ENCODE measurements around the gene REM2. TPM values are rescaled to one million over a fixed set of nuclear protein-coding genes. Genes with fewer than 3 reads are reported as not detected.

The REM2 gene
- total and polyA plus RNA-seq, 10 donors: 1.4 to 5.8 (median 3.2) TPM

DNA sequence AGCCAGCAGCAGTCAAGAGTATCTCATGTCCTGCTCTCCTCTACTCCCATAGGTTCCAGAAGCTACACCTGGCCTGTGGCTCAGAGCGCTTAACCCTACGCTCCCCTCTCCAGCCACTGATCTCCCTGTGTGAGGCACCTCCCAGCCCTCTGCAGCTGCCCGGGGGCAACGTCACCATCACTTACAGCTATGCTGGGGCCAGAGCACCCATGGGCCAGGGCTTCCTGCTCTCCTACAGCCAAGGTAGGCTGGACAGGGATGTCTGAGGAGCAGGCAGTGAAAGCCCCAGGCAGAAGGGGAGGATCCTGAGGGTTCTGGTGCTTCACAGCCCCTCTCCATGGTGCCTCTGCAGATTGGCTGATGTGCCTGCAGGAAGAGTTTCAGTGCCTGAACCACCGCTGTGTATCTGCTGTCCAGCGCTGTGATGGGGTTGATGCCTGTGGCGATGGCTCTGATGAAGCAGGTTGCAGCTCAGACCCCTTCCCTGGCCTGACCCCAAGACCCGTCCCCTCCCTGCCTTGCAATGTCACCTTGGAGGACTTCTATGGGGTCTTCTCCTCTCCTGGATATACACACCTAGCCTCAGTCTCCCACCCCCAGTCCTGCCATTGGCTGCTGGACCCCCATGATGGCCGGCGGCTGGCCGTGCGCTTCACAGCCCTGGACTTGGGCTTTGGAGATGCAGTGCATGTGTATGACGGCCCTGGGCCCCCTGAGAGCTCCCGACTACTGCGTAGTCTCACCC lies 7.8 kb upstream of the REM2 start:
- TF ChIP-seq, protein P1, sequence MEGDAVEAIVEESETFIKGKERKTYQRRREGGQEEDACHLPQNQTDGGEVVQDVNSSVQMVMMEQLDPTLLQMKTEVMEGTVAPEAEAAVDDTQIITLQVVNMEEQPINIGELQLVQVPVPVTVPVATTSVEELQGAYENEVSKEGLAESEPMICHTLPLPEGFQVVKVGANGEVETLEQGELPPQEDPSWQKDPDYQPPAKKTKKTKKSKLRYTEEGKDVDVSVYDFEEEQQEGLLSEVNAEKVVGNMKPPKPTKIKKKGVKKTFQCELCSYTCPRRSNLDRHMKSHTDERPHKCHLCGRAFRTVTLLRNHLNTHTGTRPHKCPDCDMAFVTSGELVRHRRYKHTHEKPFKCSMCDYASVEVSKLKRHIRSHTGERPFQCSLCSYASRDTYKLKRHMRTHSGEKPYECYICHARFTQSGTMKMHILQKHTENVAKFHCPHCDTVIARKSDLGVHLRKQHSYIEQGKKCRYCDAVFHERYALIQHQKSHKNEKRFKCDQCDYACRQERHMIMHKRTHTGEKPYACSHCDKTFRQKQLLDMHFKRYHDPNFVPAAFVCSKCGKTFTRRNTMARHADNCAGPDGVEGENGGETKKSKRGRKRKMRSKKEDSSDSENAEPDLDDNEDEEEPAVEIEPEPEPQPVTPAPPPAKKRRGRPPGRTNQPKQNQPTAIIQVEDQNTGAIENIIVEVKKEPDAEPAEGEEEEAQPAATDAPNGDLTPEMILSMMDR (IDR thresholded peaks at IDR 0.05 in 8 of 11, conservative IDR thresholded peaks at IDR 0.05 in 3 of 11): no peak
- TF ChIP-seq POLR2AphosphoS5 (IDR thresholded peaks at IDR 0.05) (no peak), POLR2A (IDR thresholded peaks at IDR 0.05) (no peak)
- peaks cover 11 to 73% (median 63%) of the 10 kb centered on the region in 6 donors for H3K36me3 ChIP-seq
- no peak for DNase-seq
- H3K4me1 ChIP-seq: peaks cover 20 to 78% (median 35%) of the 10 kb centered on the region in 6 donors
- no peaks in the 10 kb centered on the region for H3K27me3 ChIP-seq (replicated peaks in 1 of 7)
- H3K27ac ChIP-seq: no peak overlapping the region
- WGBS, 5 donors: 96 to 98% (median 97%) methylated on average over 9 to 15 of the region's 15 CpGs
- no peak overlapping the region for H3K4me3 ChIP-seq
- intact Hi-C loops (cut with DNase I; ENCODE audit: low total_unique reads): no loop called here
- no peaks in the 10 kb centered on the region for H3K9me3 ChIP-seq

DNA sequence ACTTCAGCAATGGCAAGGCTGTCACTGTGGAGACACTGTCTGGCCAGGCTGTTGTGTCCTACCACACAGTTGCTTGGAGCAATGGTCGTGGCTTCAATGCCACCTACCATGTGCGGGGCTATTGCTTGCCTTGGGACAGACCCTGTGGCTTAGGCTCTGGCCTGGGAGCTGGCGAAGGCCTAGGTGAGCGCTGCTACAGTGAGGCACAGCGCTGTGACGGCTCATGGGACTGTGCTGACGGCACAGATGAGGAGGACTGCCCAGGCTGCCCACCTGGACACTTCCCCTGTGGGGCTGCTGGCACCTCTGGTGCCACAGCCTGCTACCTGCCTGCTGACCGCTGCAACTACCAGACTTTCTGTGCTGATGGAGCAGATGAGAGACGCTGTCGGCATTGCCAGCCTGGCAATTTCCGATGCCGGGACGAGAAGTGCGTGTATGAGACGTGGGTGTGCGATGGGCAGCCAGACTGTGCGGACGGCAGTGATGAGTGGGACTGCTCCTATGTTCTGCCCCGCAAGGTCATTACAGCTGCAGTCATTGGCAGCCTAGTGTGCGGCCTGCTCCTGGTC lies 7.2 kb upstream of the REM2 start:
- H3K4me1 ChIP-seq: peaks cover 13 to 72% (median 28%) of the 10 kb centered on the region in 6 donors
- no peak overlapping the region for H3K4me3 ChIP-seq
- TF ChIP-seq POLR2AphosphoS5 (IDR thresholded peaks at IDR 0.05) (peak in 2 of 3 donors; percentile 20 to 58), POLR2A (IDR thresholded peaks at IDR 0.05) (no peak)
- TF ChIP-seq, protein P1 (IDR thresholded peaks at IDR 0.05 in 8 of 11, conservative IDR thresholded peaks at IDR 0.05 in 3 of 11): no peak
- intact Hi-C loops (cut with DNase I; ENCODE audit: low total_unique reads): no loop called here
- WGBS, 5 donors: 97 to 98% (median 97%) methylated on average over 18 to 20 of the region's 20 CpGs
- H3K27me3 ChIP-seq (replicated peaks in 1 of 7): no peaks in the 10 kb centered on the region
- no peak for DNase-seq
- peaks cover 11 to 80% (median 63%) of the 10 kb centered on the region in 6 donors for H3K36me3 ChIP-seq
- H3K27ac ChIP-seq: peak overlapping the region in 1 of 8 donors; percentile 4
- H3K9me3 ChIP-seq: no peaks in the 10 kb centered on the region

DNA sequence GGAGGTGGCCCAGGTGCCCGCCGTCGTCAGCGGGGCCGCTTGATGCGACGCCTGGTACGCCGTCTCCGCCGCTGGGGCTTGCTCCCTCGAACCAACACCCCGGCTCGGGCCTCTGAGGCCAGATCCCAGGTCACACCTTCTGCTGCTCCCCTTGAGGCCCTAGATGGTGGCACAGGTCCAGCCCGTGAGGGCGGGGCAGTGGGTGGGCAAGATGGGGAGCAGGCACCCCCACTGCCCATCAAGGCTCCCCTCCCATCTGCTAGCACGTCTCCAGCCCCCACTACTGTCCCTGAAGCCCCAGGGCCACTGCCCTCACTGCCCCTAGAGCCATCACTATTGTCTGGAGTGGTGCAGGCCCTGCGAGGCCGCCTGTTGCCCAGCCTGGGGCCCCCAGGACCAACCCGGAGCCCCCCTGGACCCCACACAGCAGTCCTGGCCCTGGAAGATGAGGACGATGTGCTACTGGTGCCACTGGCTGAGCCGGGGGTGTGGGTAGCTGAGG lies 6.0 kb upstream of the REM2 start:
- DNase-seq: no peak
- H3K9me3 ChIP-seq: no peaks in the 10 kb centered on the region
- WGBS, 5 donors: 94 to 99% (median 97%) methylated on average over 16 to 22 of the region's 22 CpGs
- H3K4me3 ChIP-seq: no peak overlapping the region
- intact Hi-C loops (cut with DNase I; ENCODE audit: low total_unique reads): no loop called here
- H3K27ac ChIP-seq: no peak overlapping the region
- peaks cover 11 to 82% (median 63%) of the 10 kb centered on the region in 6 donors for H3K36me3 ChIP-seq
- peaks cover 0 to under 1% (median 0%) of the 10 kb centered on the region in 7 donors for H3K27me3 ChIP-seq (replicated peaks in 1 of 7)
- H3K4me1 ChIP-seq: peaks cover 9 to 71% (median 26%) of the 10 kb centered on the region in 6 donors
- TF ChIP-seq POLR2A (IDR thresholded peaks at IDR 0.05) (no peak), POLR2AphosphoS5 (IDR thresholded peaks at IDR 0.05) (peak in 1 of 3 donors; percentile 59)

DNA sequence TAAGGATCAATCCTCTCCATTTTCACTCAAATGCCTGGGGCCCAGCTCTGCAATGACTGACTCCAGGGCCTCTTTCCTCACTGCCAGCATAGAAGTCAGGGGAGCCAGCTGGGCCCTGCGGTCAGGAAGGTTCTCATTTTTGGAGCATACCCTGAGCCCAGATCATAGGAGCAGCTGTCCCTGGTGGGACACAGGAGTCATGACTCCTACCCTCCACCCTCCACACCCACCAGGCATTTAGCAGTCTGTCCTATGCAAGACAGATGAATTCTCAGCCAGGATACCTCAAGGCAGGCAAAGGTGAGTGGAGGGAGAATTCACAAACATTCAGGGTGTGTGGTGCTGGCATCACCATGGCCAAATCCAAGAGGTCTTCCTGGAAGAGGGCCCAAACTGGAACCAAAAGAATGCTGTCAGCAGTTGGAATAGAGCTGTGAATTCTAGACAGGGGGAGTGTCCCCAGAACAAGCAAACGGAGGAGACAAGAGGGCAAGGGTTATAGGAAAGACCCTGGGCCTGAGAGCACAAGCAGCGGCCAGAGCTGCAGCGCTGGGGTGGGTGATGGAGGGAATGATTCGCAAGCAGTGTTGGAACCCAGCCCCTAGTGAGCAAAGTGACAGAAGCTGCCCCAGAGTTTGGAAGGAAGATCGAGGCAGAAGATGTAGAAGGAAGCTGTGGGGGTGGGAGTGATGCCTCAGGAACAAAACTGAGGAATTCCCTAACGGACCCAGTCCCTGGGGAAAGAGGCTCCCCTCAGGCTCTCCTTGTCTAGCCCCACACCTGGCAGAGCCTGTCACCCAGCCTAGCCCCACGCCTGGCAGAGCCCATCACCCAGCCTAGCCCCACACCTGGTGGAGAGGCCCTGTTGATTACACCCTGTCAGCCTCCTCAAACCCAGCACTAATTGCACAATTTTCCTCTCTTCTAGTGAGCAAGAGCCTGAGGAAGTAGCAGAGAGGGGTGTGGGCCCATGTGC lies 4.5 kb upstream of the REM2 start:
- Histone ChIP-seq H3K27ac (peak overlapping the region in 2 of 8 donors; percentile 5 to 11), H3K4me3 (no peak overlapping the region), H3K9me3 (no peaks in the 10 kb centered on the region), H3K27me3 (replicated peaks in 1 of 7) (peaks cover 0 to 7% (median 0%) of the 10 kb centered on the region in 7 donors), H3K4me1 (peaks cover 3 to 75% (median 27%) of the 10 kb centered on the region in 6 donors), H3K36me3 (peaks cover 11 to 75% (median 60%) of the 10 kb centered on the region in 6 donors)
- intact Hi-C loops (cut with DNase I; ENCODE audit: low total_unique reads): no loop called here
- WGBS, 5 donors: 73 to 89% (median 78%) methylated on average over 7 to 8 of the region's 8 CpGs
- no peak for DNase-seq
- TF ChIP-seq POLR2A (IDR thresholded peaks at IDR 0.05): no peak
- TF ChIP-seq POLR2AphosphoS5 (IDR thresholded peaks at IDR 0.05): peak; percentile 37 to 58 (median 43)
- TF ChIP-seq, protein P1 (IDR thresholded peaks at IDR 0.05 in 8 of 11, conservative IDR thresholded peaks at IDR 0.05 in 3 of 11): no peak
